Occipital lobe (tissue), 2 donors: ENCODE data around the gene PRR12. TPM values are rescaled to one million over a fixed set of nuclear protein-coding genes. Genes with fewer than 3 reads are reported as not detected.

ENCODE experiments used
- DNase-seq: peaks from one replicate; lab custom pipeline; 2025; lab: John Stamatoyannopoulos, UW
- total RNA-seq: library from RNA; depleted of rRNA; stranded (reverse); fragments of >200 nt; gene quantifications from one replicate; pipeline ENCODE4 v1.2.3, GENCODE V29; 2014

PRR12 gene
- total RNA-seq, 1 donor from 2014 or later: 2.5 TPM

GRCh38 chr19:49645995-49646394, 55.0 kb downstream of the PRR12 start:
- no peak for DNase-seq

- DNase-seq: no peak
These were observed 55.6 kb downstream of the PRR12 start for GRCh38 chr19:49646586-49646985.

DNA sequence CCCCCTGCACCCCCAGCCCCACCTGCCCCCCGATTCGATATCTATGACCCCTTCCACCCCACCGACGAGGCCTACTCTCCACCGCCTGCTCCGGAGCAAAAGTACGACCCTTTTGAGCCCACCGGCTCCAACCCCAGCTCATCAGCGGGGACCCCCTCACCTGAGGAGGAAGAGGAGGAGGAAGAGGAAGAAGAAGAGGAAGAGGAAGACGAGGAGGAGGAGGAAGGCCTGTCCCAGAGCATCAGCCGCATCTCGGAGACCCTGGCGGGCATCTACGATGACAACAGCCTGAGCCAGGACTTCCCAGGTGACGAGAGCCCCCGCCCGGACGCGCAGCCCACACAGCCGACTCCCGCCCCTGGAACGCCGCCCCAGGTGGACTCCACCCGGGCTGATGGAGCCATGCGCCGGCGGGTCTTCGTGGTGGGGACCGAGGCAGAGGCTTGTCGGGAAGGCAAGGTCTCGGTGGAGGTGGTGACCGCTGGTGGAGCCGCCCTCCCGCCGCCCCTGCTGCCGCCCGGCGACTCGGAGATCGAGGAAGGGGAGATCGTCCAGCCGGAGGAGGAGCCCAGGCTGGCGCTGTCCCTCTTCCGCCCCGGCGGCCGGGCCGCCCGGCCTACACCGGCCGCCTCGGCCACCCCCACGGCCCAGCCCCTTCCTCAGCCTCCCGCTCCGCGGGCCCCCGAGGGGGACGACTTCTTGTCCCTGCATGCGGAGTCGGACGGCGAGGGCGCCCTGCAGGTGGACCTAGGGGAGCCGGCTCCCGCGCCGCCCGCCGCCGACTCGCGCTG, 60.2 kb downstream of the PRR12 start:
- no peak for DNase-seq

DNA sequence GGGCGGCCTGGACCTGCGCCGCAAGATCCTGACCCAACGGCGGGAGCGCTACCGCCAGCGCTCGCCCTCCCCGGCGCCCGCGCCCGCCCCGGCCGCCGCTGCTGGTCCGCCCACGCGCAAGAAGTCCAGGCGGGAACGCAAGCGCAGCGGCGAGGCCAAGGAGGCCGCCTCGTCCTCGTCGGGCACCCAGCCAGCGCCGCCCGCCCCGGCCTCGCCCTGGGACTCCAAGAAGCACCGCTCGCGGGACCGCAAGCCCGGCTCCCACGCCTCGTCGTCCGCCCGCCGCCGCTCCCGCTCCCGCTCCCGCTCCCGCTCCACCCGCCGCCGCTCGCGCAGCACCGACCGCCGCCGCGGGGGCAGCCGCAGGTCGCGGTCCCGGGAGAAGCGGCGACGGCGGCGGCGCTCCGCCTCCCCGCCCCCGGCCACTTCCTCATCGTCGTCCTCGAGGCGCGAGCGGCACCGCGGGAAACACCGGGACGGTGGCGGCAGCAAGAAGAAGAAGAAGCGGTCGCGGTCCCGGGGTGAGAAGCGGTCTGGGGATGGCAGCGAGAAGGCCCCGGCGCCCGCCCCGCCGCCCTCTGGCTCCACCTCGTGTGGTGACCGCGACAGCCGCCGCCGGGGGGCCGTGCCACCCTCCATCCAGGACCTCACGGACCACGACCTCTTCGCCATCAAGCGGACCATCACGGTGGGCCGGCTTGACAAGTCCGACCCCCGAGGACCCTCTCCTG, 61.0 kb downstream of the PRR12 start:
- DNase-seq: no peak

DNA sequence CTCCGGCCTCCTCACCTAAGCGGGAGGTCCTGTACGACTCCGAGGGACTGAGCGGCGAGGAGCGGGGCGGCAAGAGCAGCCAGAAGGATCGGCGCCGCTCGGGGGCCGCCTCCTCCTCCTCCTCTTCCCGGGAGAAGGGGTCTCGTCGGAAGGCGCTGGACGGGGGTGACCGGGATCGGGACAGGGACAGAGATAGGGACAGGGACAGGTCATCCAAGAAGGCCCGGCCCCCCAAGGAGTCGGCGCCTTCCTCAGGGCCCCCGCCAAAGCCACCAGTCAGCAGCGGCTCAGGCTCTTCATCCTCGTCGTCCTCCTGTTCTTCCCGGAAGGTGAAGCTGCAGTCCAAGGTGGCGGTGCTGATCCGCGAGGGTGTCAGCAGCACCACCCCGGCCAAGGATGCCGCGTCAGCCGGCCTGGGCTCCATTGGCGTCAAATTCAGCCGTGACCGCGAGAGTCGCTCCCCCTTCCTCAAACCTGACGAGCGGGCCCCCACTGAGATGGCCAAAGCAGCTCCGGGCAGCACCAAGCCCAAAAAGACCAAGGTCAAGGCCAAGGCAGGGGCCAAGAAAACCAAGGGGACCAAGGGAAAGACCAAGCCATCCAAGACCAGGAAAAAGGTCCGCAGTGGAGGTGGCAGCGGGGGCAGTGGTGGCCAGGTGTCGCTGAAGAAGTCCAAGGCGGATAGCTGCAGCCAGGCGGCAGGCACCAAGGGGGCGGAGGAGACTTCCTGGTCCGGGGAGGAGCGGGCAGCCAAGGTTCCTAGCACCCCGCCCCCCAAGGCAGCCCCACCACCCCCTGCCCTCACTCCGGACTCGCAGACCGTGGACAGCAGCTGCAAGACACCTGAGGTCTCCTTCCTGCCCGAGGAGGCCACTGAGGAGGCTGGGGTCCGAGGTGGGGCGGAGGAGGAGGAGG, 61.8 kb downstream of the PRR12 start:
- DNase-seq: no peak

GRCh38 chr19:49653466-49653806, 62.5 kb downstream of the PRR12 start:
- DNase-seq: no peak

DNA sequence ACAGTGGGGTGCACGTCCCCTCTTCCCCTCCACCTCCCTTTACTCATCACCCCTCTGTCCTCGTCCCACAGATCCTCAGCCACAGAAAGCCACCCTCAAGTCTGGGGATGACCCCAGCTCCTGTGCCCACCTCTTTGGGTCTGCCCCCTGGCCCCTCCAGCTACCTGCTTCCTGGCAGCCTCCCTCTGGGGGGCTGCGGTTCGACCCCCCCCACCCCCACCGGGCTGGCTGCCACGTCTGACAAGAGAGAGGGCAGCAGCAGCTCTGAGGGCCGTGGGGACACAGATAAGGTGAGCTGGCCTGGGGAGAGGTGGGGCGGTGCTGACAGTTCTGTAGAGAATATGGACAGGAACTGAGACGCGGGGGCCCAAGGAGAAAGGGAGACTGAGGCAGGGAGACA, 63.6 kb downstream of the PRR12 start:
- no peak for DNase-seq

DNA sequence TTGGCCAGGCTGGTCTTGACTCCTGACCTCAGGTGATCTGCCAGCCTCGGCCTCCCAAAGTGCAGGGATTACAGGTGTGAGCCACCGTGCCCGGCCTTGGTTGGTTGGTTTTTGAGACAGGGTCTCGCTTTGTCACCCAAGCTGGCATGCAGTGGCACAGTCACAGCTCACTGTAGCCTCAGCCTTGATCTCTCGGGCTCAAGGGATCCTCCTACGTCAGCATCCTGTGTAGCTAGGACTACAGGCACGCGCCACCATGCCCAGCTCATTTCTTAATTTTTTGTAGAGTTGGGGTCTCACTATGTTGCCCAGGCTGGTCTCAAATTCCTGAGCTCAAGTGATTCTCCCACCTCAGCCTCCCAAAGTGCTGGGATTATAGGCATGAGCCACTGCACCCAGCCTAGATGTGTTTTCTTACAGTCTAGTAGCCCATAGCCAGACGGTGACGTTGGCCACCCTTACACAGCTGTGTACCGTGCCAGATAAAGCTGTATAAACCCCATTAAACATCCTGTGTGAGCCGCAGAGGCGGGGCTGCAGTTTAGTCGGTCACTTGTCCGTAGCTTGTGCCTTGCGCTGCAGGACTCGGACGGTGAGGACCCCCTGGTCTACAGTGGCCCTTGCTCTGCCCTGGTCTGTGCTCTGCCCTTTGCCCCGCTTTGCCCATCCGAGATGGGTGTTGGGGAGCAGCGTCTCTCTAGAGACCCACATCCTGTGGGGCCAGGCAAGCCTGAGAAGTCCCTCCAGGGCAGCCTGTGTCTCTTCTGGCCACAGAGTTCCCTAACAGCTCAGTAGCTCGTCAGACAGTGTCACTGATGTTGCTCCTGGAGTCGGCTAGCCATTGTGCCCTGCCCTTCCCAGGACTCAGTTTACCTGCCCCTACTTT, 64.8 kb downstream of the PRR12 start:
- DNase-seq: no peak

DNA sequence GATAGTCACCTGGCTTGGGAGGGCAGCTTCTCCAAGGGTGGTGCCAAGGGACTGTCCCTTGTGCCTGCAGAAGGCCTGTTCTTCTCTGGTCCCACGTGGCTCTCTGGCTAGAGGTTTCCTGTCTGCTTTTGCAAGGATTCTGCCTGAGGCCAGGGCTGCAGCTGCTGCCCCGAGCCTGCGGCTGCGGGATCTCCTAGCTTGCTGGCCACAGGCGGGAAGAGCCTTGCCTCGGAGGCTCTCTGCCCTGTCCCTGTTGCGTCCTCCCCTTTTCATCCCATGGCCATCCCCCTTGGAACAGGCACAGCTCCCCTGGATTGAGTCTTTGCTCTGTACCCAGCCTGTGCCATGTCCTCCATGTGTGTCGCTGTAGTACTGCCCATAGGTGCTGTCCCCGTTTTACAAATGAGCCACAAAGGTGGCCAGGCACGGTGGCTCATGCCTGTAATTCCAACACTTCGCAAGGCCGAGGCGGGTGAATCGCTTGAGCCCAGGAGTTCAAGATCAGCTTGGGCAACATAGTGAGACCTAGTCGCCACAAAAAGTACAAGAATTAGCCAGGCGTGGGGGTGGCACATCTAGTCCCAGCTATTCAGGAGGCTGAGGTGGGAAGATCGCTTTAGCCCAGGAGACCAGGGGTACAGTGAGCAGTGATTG, 65.6 kb downstream of the PRR12 start:
- no peak for DNase-seq

DNA sequence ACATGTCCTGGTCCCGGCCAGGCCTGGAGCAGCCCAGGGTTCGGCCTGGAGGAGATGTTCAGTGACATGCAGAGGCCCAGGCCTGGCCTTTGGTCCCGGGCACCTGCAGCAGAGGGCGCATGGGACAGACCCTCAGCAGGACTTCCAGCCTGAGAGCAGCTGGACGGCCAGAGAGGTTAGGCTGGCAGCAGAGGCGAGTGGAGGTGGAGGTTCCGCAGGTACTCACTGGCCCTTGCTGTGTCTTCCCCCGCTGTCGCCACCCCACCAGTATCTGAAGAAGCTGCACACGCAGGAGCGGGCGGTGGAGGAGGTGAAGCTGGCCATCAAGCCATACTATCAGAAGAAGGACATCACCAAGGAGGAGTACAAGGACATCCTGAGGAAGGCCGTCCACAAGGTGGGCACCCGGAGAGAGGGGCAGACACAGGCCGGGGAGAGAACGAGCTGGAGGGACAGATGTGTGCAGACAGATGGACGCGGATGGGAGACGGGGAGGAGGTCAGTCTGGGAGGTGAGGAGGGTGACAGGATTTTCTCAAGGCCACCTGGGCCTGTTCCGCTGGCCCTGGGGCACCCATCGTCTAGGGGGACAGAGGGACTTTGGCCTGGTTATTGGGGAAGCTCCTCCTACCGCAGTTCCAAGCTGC, 66.6 kb downstream of the PRR12 start:
- DNase-seq: no peak

DNA sequence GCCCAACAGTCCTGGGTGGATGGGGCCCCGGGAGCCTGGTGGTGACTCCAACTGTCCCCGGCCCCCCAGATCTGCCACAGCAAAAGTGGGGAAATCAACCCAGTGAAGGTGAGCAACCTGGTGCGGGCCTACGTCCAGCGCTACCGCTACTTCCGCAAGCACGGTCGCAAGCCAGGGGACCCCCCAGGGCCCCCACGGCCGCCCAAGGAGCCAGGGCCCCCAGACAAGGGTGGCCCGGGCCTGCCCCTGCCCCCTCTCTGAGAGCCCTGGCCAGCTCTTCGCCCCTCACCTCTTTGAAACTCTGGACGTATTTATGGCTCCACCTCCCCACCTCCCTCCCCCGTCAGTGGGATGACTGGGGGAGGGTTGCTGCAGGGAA, 67.1 kb downstream of the PRR12 start:
- DNase-seq: no peak

GRCh38 chr19:49658566-49659442, 67.8 kb downstream of the PRR12 start:
- no peak for DNase-seq

DNA sequence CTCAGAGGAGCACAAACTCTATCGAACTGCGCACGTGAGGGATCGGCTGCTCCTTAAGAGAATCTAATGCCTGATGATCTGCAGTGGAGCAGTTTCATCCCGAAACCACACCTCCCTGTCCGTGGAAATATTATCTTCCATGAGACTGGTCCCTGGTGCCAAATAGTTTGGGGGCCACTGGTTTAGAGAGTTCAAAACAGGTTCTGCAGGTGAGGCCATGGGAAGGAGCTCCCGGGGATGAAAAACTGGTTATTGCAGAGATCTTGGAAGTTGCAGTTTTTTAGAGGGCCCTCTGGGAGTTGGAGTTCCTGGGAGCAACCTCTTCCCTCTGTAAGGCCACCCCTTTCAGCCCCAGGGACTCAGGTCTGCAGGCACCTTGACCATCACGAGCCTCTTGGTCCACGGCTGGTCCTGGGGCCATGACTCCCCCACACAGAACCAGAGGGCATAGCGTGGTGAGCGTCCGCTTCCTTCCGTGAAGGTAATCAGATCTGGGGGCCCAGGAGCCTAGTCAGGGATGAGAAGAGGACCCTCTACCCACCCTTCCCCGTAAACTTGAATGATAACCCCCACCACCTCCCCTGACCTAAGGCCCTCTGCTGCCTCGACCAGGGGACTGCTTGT, 69.5 kb downstream of the PRR12 start:
- DNase-seq: no peak

DNA sequence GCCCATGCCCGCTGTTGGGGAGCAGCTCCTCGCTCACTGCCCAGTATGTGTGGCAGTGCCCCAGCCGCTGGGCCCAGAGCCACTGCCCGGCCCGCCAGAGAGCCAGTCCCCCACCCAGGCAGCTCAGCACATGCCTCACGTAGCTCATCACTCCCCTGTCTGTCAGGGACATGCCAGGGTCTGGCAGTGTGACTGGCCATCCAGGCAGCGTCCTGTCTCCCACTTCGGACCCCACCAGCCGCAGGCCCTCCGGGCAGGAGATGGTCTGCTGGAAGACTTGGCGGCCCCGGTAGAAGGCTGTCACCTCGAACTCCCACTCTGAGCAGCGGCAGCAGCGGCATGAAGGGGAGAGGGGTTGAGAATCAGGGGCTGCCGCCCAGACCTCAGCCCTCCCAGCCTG, 71.0 kb downstream of the PRR12 start:
- no peak for DNase-seq

DNA sequence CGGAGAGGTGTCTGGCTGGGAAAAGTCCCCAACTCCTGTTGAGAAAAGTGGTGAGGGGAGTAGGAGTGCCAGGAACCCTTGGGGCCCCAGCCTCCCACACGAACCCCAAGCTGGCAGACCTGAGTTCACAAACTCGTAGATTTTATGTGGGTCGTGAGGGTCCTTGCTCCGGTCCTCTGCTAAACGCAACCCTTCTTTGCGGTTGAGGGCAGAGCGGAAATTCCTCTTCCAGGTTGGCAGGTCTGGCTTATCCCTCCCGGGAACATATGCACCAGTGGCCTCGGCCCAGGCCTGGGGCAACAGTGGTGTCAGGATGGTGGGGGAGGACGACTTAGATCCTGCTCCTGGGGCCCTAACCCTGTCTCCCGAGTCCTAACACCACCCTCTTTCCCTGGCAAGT, 72.2 kb downstream of the PRR12 start:
- no peak for DNase-seq

GRCh38 chr19:49664171-49665035, 73.4 kb downstream of the PRR12 start:
- DNase-seq: peak; percentile 87

DNA sequence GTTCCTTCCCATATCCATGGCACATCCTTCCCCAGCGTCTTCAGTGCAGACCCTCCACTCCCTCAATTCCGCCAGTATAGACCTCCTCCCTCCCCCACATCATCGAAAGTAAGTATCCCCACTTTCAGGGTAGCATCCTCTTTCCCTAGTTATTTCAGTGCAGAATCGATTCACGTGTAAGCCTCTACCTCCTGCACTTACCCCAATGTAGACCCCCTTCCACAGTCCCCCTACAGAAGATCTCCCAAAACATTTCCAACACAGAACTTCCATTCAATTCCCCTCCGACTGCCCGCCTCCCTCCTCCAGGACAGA, 74.0 kb downstream of the PRR12 start:
- no peak for DNase-seq
